Fibroblast of skin of back (primary cell): Measurements from ENCODE around the gene PLXNB3.
A peak's percentile ranks its signal among the peaks of the same experiment; 100 is the strongest.

ENCODE experiments used
- DNase-seq: peaks from one replicate; pipeline ENCODE4 v3.0.0-alpha.2; 2013

Gene PLXNB3

GRCh38 chrX:153818571-153819383 is 54.7 kb downstream of the PLXNB3 start:
- DNase-seq: peak; percentile 34

- DNase-seq: no peak
These were observed 55.5 kb downstream of the PLXNB3 start for GRCh38 chrX:153819384-153820040.

- no peak for DNase-seq
These were observed 56.6 kb downstream of the PLXNB3 start for GRCh38 chrX:153820601-153821000.

- DNase-seq: no peak
These were observed 57.0 kb downstream of the PLXNB3 start for GRCh38 chrX:153821066-153821465.

DNA sequence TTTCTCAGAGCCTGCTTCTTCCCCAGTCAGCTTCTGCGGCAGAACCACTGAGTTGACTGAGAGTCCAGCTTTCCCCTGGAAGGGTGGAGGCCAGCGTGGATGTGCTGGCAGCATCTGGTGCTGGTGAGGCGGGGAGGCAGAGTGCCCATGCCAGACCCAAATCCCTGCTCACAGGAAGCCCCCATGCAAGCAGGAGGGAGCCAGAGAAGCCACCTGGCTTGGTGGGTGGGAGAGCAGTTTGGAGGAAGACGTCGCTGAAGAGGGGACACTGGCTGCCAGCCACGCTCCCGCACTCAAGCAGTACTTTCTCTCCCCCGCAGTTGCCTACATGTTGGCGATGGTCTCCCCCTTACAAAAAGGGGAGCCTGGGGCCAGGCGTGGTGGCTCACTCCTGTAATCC is 60.3 kb downstream of the PLXNB3 start:
- no peak for DNase-seq

DNA sequence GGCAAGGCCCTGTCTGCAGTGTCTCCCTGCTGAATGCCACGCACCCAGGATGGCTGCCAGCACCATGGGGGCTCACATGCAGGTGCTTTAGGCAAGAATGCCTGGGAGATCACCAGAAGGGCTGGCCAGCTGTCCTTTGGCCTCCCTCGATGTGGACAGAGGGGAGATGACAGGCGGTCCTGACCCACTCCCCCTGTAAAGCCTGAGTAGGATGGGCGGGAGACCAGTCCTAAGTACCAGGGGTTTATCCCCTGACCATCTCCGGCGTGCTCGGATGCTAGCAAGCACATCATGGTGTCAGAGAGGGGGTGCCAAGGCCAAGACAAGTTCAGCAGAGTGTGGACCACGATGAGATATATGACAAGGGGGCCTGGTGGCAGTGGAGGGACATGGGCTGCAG is 61.0 kb downstream of the PLXNB3 start:
- DNase-seq: no peak
